H1 (cell line): ENCODE data around the gene SLC35A3. TPM values are rescaled to one million over a fixed set of nuclear protein-coding genes. Genes with fewer than 3 reads are reported as not detected.

Experiments
- CTCF ChIA-PET: fragments of 300-600 bp; sonication (Branson Sonifier 250); formaldehyde crosslinking; loops from one replicate; lab custom pipeline; 2021; ENCODE audit not compliant: partially characterized antibody; lab: Charles Lee
- POLR2A ChIA-PET: fragments of 300-600 bp; sonication (Branson Sonifier 250); formaldehyde crosslinking; loops from one replicate; lab custom pipeline; 2021; ENCODE audit warnings: inconsistent platforms; ENCODE audit not compliant: partially characterized antibody; lab: Charles Lee
- DNase-seq, 2 experiments: peaks; one replicate each; pipeline versions ENCODE4 v3.0.0 to v3.0.0-alpha.2; 2010 to 2022; ENCODE audit warnings: low spot score in 2 of 2, low read depth in 1 of 2, mixed read lengths in 1 of 2
- FAIRE-seq: peaks from 2 replicates; lab custom pipeline; 2011; peaks lifted over from hg19 to GRCh38; lab: Jason Lieb, UNC
- H2AFZ ChIP-seq: 2 replicates; pipeline ENCODE4 v1.8.1; 2012; ENCODE audit warnings: low read length, inconsistent platforms
- H2AK5ac ChIP-seq: 2 replicates; pipeline ENCODE4 v1.6.1; 2013; ENCODE audit warnings: low read depth, low read length
- H2BK120ac ChIP-seq: replicated peaks from 2 replicates; pipeline ENCODE3; 2013; ENCODE audit warnings: low read depth, low read length, inconsistent platforms
- H2BK12ac ChIP-seq: 2 replicates; pipeline ENCODE4 v1.6.1; 2013; ENCODE audit warnings: low read depth, low read length
- H2BK15ac ChIP-seq: 2 replicates; pipeline ENCODE4 v1.6.1; 2013; ENCODE audit warnings: low read length
- H2BK20ac ChIP-seq: 2 replicates; pipeline ENCODE4 v1.6.1; 2013; ENCODE audit warnings: low read length
- H2BK5ac ChIP-seq: 2 replicates; pipeline ENCODE4 v1.6.1; 2013; ENCODE audit warnings: low read depth, low read length
- H3K14ac ChIP-seq: 2 replicates; pipeline ENCODE4 v1.6.1; 2013; ENCODE audit warnings: inconsistent platforms; ENCODE audit not compliant: insufficient read length
- H3K18ac ChIP-seq: 2 replicates; pipeline ENCODE4 v1.6.1; 2013; ENCODE audit warnings: low read length; ENCODE audit errors: extremely low read depth
- H3K23ac ChIP-seq: 2 replicates; pipeline ENCODE4 v1.6.1; 2013; ENCODE audit warnings: inconsistent platforms; ENCODE audit not compliant: insufficient read length
- H3K23me2 ChIP-seq: 2 replicates; pipeline ENCODE4 v1.6.1; 2013; ENCODE audit warnings: low read depth, low read length
- H3K27ac ChIP-seq: 2 replicates; pipeline ENCODE4 v1.6.1; 2011; ENCODE audit warnings: low read depth, low read length, inconsistent platforms
- H3K27me3 ChIP-seq, 4 experiments: replicated peaks in 1 of 4; 1 replicate in 1 of 4; 2 replicates in 3 of 4; pipeline versions ENCODE4 v1.6.1 to v1.8.1; 2011 to 2013; ENCODE audit warnings: low read length in 3 of 4, mild to moderate bottlenecking in 3 of 4, inconsistent platforms in 2 of 4, mixed read lengths in 2 of 4, moderate library complexity in 1 of 4; ENCODE audit not compliant: control insufficient read depth in 3 of 4, insufficient read depth in 3 of 4; ENCODE audit errors: extremely low read depth in 1 of 4
- H3K36me3 ChIP-seq, 4 experiments: 2 replicates each; pipeline versions ENCODE4 v1.6.1 to v1.8.1; 2011 to 2013; ENCODE audit warnings: mild to moderate bottlenecking in 4 of 4, low read length in 3 of 4, moderate library complexity in 2 of 4, control low read depth in 1 of 4, inconsistent platforms in 1 of 4; ENCODE audit not compliant: insufficient read depth in 4 of 4, control insufficient read depth in 2 of 4
- H3K4ac ChIP-seq: replicated peaks from 2 replicates; pipeline ENCODE3; 2013; ENCODE audit warnings: low read length, low read depth, mixed read lengths, inconsistent platforms; ENCODE audit not compliant: insufficient read length
- H3K4me1 ChIP-seq, 4 experiments: replicated peaks in 1 of 4; 1 replicate in 1 of 4; 2 replicates in 3 of 4; pipeline versions ENCODE4 v1.6.1 to v1.8.1; 2011 to 2013; ENCODE audit warnings: low read length in 3 of 4, inconsistent platforms in 2 of 4, mixed read lengths in 1 of 4; ENCODE audit not compliant: insufficient read depth in 4 of 4, control insufficient read depth in 3 of 4
- H3K4me2 ChIP-seq, 2 experiments: 2 replicates each; pipeline versions ENCODE4 v1.6.1 to v1.8.1; 2011 to 2013; ENCODE audit warnings: low read depth in 2 of 2, low read length in 2 of 2, control low read depth in 1 of 2, inconsistent platforms in 1 of 2, mild to moderate bottlenecking in 1 of 2; ENCODE audit not compliant: insufficient read depth in 1 of 2
- H3K4me3 ChIP-seq, 4 experiments: fragments of 200-600, 300-600 bp in 1 of 4; sonication (generic), shearing (Covaris generic), sonication (Bioruptor Twin) in 1 of 4; 2 replicates each; pipeline versions ENCODE4 v1.5.1 to v1.8.1; 2011 to 2016; ENCODE audit warnings: low read length in 4 of 4, low read depth in 3 of 4, control low read depth in 2 of 4, inconsistent platforms in 2 of 4, mild to moderate bottlenecking in 2 of 4, mixed read lengths in 1 of 4, moderate library complexity in 1 of 4; ENCODE audit not compliant: insufficient read depth in 2 of 4; ENCODE audit errors: extremely low read depth in 1 of 4
- H3K56ac ChIP-seq: replicated peaks from 2 replicates; pipeline ENCODE3; 2013; ENCODE audit warnings: low read depth, mild to moderate bottlenecking, mixed read lengths, low read length, inconsistent platforms; ENCODE audit not compliant: insufficient read length
- H3K79me1 ChIP-seq: 2 replicates; pipeline ENCODE4 v1.6.1; 2013; ENCODE audit warnings: low read depth, low read length, control low read depth
- H3K79me2 ChIP-seq, 2 experiments: 2 replicates each; pipeline versions ENCODE4 v1.6.1 to v1.8.1; 2012 to 2013; ENCODE audit warnings: low read length in 2 of 2, mild to moderate bottlenecking in 2 of 2, inconsistent platforms in 1 of 2; ENCODE audit not compliant: insufficient read depth in 2 of 2, control insufficient read depth in 1 of 2
- H3K9ac ChIP-seq, 4 experiments: replicated peaks in 1 of 4; 1 replicate in 1 of 4; 2 replicates in 3 of 4; pipeline versions ENCODE4 v1.6.1 to v1.8.1; 2011 to 2013; ENCODE audit warnings: low read depth in 3 of 4, low read length in 3 of 4, control low read depth in 2 of 4, mild to moderate bottlenecking in 2 of 4, moderate library complexity in 2 of 4, inconsistent platforms in 1 of 4; ENCODE audit errors: extremely low read depth in 1 of 4
- H3K9me3 ChIP-seq, 2 experiments: 2 replicates each; pipeline versions ENCODE4 v1.6.1 to v1.8.1; 2012 to 2013; ENCODE audit warnings: mild to moderate bottlenecking in 2 of 2, moderate library complexity in 2 of 2, control low read depth in 1 of 2, inconsistent platforms in 1 of 2, low read depth in 1 of 2, low read length in 1 of 2, mixed read lengths in 1 of 2; ENCODE audit not compliant: insufficient read depth in 2 of 2
- H4K20me1 ChIP-seq, 2 experiments: replicated peaks in 1 of 2; 2 replicates each; pipeline versions ENCODE3 to v1.8.1; 2011 to 2013; ENCODE audit warnings: inconsistent platforms in 2 of 2, low read length in 2 of 2, mild to moderate bottlenecking in 1 of 2; ENCODE audit not compliant: insufficient read depth in 2 of 2, control insufficient read depth in 1 of 2
- H4K5ac ChIP-seq: 2 replicates; pipeline ENCODE4 v1.6.1; 2013; ENCODE audit warnings: low read length, low read depth, mixed read lengths, inconsistent platforms; ENCODE audit not compliant: insufficient read length
- H4K8ac ChIP-seq: 2 replicates; pipeline ENCODE4 v1.8.0; 2013; ENCODE audit warnings: mild to moderate bottlenecking, moderate library complexity, low read length, inconsistent platforms; ENCODE audit not compliant: insufficient read depth; ENCODE audit errors: extremely low read depth
- H4K91ac ChIP-seq: replicated peaks from 2 replicates; pipeline ENCODE3; 2013; ENCODE audit warnings: low read length, mixed read lengths, inconsistent platforms; ENCODE audit not compliant: insufficient read length
- ASH2L ChIP-seq: fragments of 200-600, 300-600 bp; sonication (generic); IDR thresholded peaks from one replicate; pipeline ENCODE4 v1.7.1; 2017; ENCODE audit warnings: low read length
- WGBS, 2 experiments: shearing (Covaris generic) in 1 of 2; methylation state at CpG; one replicate each; pipeline versions ENCODE4 v1.1.6 to v1.1.7; 2013 to 2015; ENCODE audit warnings: low lambda C conversion rate in 2 of 2, mixed read lengths in 2 of 2, inconsistent platforms in 1 of 2, low coverage in 1 of 2, missing lambda C conversion rate in 1 of 2; ENCODE audit not compliant: insufficient replicate concordance in 2 of 2, insufficient coverage in 1 of 2, insufficient read length in 1 of 2; ENCODE audit errors: extremely low coverage in 1 of 2, missing lambda C conversion rate in 1 of 2; 5-methylcytosine and 5-hydroxymethylcytosine counted together
- polyA plus RNA-seq, 7 experiments: library from polyadenylated mRNA; depleted of rRNA in 3 of 7; stranded (reverse) in 5 of 7; unstranded in 2 of 7; fragments of >200 nt in 5 of 7; fragments of 200-250 nt in 2 of 7; gene quantifications; 1 replicate in 5 of 7; 2 replicates in 1 of 7; 4 replicates in 1 of 7; pipeline versions ENCODE4 v1.2.1 to v1.2.3, GENCODE V29; 2011 to 2013; ENCODE audit warnings: missing spikeins in 2 of 7, mixed read lengths in 2 of 7
- small RNA-seq: library from polyadenylated mRNA; stranded (forward); fragments of <200 nt; extraction: miRNeasy Mini kit (QIAGEN cat#:217004); gene quantifications from one replicate; pipeline ENCODE3, GENCODE V24; 2013; ENCODE audit not compliant: insufficient read depth
- total RNA-seq: library from RNA; stranded (reverse); fragmentation: NEBNext Ultra II Directional; extraction: Animal tissue kit (Norgen Biotek cat#: 25700); gene quantifications from 2 replicates; pipeline ENCODE4 v1.2.1, GENCODE V29; 2021

SLC35A3 gene
- total and polyA plus RNA-seq, 2 of the 8 experiments (the other 6 are each of a cell fraction or from before 2014, with no cell fraction given) = 3.0 to 13.8 TPM

DNA sequence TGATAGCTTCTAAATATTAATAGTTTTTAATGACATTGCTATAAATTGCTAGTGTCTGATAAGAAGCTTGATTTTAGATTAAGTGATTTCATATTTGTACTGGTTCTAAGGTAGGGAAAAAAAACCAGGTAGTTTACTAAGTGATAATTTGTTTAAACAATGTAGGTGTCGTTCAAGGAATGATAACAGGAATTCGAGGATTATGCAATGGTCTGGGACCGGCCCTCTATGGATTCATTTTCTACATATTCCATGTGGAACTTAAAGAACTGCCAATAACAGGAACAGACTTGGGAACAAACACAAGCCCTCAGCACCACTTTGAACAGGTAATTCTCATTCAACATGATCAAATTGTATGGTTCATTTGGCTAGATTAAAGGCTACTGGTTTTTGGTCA, 110.5 kb downstream of the SLC35A3 start:
- Histone ChIP-seq H4K5ac (no peak overlapping the region), H3K4me2 (no peak overlapping the region), H3K36me3 (peaks cover 0 to 68% (median 28%) of the 10 kb centered on the region in 4 experiments; a peak in 5 of 8 replicates), H3K27ac (no peak overlapping the region), H4K91ac (no peak overlapping the region), H3K23me2 (no peaks in the 10 kb centered on the region), H3K4ac (no peak overlapping the region), H4K8ac (no peak overlapping the region), H3K4me3 (no peak overlapping the region), H2BK5ac (no peak overlapping the region), H3K14ac (no peak overlapping the region), H4K20me1 (peaks cover 0 to 2% of the 10 kb centered on the region in 2 experiments), H3K79me1 (no peaks in the 10 kb centered on the region), H3K79me2 (no peaks in the 10 kb centered on the region), H3K4me1 (no peaks in the 10 kb centered on the region; a peak in 1 of 7 replicates), H3K56ac (no peak overlapping the region), H2BK120ac (no peak overlapping the region), H2AFZ (no peak overlapping the region), H3K9ac (no peak overlapping the region), H2BK20ac (no peak overlapping the region), H2AK5ac (no peak overlapping the region), H2BK12ac (no peak overlapping the region), H3K23ac (no peak overlapping the region), H3K27me3 (no peaks in the 10 kb centered on the region), H3K18ac (no peak overlapping the region), H3K9me3 (no peaks in the 10 kb centered on the region), H2BK15ac (no peak overlapping the region)
- DNase-seq (no peak), FAIRE-seq (no peak)
- no peak for TF ChIP-seq ASH2L
- ChIA-PET POLR2A (no interaction called here), CTCF (interaction anchor here (1.8 kb wide), 1 partner anchor 378 kb away, joined by 4 read pairs; no protein-coding TSS in a partner anchor)
- WGBS, 2 experiments = 94% methylated on average over 3 of the region's 3 CpGs; no CpG with 5 or more reads in 1 of the 2 experiments

Small RNA genes within 50 kb of the gene (small RNA-seq; reads per million reads assigned to genes)
- not detected for gene RNU6-1318P
- gene RNU6-750P = not detected

Other genes with a start within 250 kb of the SLC35A3 start
- 5.6 and 6.5 TPM in 2 replicates for gene FRRS1, start 203.4 kb upstream of the SLC35A3 start, total RNA-seq
- 3.5 and 13.7 TPM in 2 replicates for gene FRRS1, start 203.4 kb upstream of the SLC35A3 start, polyA plus RNA-seq (2011; rRNA removed)
- 19.2 and 19.3 TPM in 2 replicates for gene AGL, start 119.6 kb upstream of the SLC35A3 start, total RNA-seq
- 2.0 and 2.7 TPM in 2 replicates for gene AGL, start 119.6 kb upstream of the SLC35A3 start, polyA plus RNA-seq (2011; rRNA removed)
- gene SASS6, start 162.9 kb downstream of the SLC35A3 start, total RNA-seq = 13.1 and 13.8 TPM in 2 replicates
- gene SASS6, start 162.9 kb downstream of the SLC35A3 start, polyA plus RNA-seq (2011; rRNA removed) = 0.72 and 1.2 TPM in 2 replicates
- 11.9 and 14.8 TPM in 2 replicates for gene TRMT13, start 163.2 kb downstream of the SLC35A3 start, total RNA-seq
- gene TRMT13, start 163.2 kb downstream of the SLC35A3 start, polyA plus RNA-seq (2011; rRNA removed) = 1.8 and 3.6 TPM in 2 replicates
- 0.38 and 0.39 TPM in 2 replicates for gene LRRC39, start 208.3 kb downstream of the SLC35A3 start, total RNA-seq
- 0.09 and 0.33 TPM in 2 replicates for gene LRRC39, start 208.3 kb downstream of the SLC35A3 start, polyA plus RNA-seq (2011; rRNA removed)